ENCODE data around the gene TEC. TPM values are rescaled to one million over a fixed set of nuclear protein-coding genes. Genes with fewer than 3 reads are reported as not detected.
A peak's percentile ranks its signal among the peaks of the same experiment; 100 is the strongest.

The TEC gene
- total and polyA plus RNA-seq, 9 of the 15 experiments (the other 6 are each of a cell fraction or from before 2014, with no cell fraction given), result 5.3 to 14.7 (median 8.8) TPM

GRCh38 chr4:48126621-48127020, 143.0 kb downstream of the TEC start (continued):
- no peak for TF ChIP-seq ZBTB33 (CRISPR knock-in tag; IDR thresholded peaks at IDR 0.05)
- TF ChIP-seq SIRT6 (IDR thresholded peaks at IDR 0.05; ENCODE audit: low read depth, low read length), result no peak
- no peak for TF ChIP-seq ZNF780A (CRISPR knock-in tag; IDR thresholded peaks at IDR 0.05)
- no peak for TF ChIP-seq ZNF408 (CRISPR knock-in tag; IDR thresholded peaks at IDR 0.05; ENCODE audit: low read depth)
- TF ChIP-seq PKNOX1 (IDR thresholded peaks at IDR 0.05), result no peak
- no peak for TF ChIP-seq SP2 (IDR thresholded peaks at IDR 0.05; ENCODE audit: extremely low read depth, low read depth, low read length, poor library complexity, severe bottlenecking)
- TF ChIP-seq PCBP2 (IDR thresholded peaks at IDR 0.05; ENCODE audit: low read depth, low read length, poor library complexity, severe bottlenecking), result no peak
- TF ChIP-seq ZBTB34 (CRISPR knock-in tag; IDR thresholded peaks at IDR 0.05), result no peak
- no peak for TF ChIP-seq SIX5 (IDR thresholded peaks at IDR 0.05; ENCODE audit: borderline replicate concordance in 1 of 2, insufficient read depth in 1 of 2, low read depth in 1 of 2, low read length in 2 of 2)
- peak; percentile 85 for TF ChIP-seq GATA2 (CRISPR knock-in tag; IDR thresholded peaks at IDR 0.05)
- no peak for TF ChIP-seq NR2C1 (IDR thresholded peaks at IDR 0.05)
- no peak for TF ChIP-seq NR2C1 (tag; IDR thresholded peaks at IDR 0.05)
- TF ChIP-seq GTF2E2 (tag; IDR thresholded peaks at IDR 0.05), result no peak
- no peak for TF ChIP-seq CEBPB (tag; IDR thresholded peaks at IDR 0.05)
- no peak for TF ChIP-seq XRCC3 (IDR thresholded peaks at IDR 0.05)

Data from K562 (cell line).